ES-I3 (cell line): Measurements from ENCODE around the gene NEUROG2.
"Not testable (repeated sequence)": the region's sequence is repeated elsewhere in the genome, so short reads cannot be mapped to it uniquely, and the experiment has no call there.

Experiments used
- H3K36me3 ChIP-seq: 2 replicates; pipeline ENCODE4 v1.6.1; 2013; ENCODE audit warnings: mild to moderate bottlenecking, low read length, control low read depth, moderate library complexity; ENCODE audit not compliant: insufficient read depth
- H3K4me1 ChIP-seq: 2 replicates; pipeline ENCODE4 v1.6.1; 2013; ENCODE audit warnings: mild to moderate bottlenecking, control low read depth, low read length; ENCODE audit not compliant: insufficient read depth
- H3K9ac ChIP-seq: 2 replicates; pipeline ENCODE4 v1.6.1; 2013; ENCODE audit warnings: low read depth, mild to moderate bottlenecking, low read length, moderate library complexity
- H3K9me3 ChIP-seq: 2 replicates; pipeline ENCODE4 v1.6.1; 2013; ENCODE audit warnings: mild to moderate bottlenecking, low read length, moderate library complexity; ENCODE audit not compliant: control insufficient read depth, insufficient read depth

NEUROG2 gene

DNA sequence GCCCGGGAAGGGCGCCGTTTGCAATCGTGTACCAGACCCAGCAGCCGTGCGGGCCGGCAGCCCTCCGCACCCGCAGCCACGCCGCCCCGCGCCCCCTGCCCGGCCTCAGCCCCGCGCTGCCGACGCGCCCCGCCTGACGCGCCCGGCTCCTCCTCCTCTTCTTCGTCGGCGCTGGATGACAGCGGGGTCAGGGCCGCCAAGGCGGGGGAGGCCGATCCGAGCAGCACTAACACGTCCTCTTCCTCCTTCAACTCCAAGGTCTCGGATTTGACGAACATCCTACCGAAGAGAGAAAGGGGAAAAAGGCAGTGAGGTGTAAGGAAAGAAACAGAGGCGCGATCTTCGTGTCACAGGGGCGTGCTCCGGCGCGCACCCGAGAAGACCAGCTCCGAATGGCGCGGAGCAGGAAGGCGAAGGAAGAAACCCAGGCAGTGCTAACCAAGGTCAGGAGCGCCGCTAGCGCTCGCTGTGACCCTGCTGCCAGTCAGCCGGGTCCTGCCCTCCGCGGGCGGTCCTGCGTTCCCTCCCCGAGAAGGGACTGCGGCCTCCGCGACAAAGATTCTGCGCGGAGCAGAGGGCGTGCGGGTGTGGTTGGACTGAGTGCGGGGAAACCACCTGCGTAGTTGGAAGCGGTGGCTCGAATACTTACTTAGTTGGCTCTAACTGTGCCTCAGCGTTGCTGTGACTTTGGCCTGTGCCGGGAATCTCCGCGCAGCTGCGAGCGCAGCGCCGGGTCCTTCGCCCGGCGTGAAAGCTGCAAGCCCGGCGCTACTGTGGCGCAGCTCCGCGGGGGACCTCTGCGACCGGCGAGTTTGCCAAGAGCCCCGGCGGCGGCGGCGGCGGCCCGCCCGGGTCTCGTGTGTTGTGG is 548 bp downstream of the NEUROG2 start:
- Histone ChIP-seq H3K4me1 (peaks cover 9% of the 10 kb centered on the region), H3K9ac (peak overlapping the region; percentile 51; the same call in 1 of the 2 replicates), H3K36me3 (no peaks in the 10 kb centered on the region), H3K9me3 (no peaks in the 10 kb centered on the region)

DNA sequence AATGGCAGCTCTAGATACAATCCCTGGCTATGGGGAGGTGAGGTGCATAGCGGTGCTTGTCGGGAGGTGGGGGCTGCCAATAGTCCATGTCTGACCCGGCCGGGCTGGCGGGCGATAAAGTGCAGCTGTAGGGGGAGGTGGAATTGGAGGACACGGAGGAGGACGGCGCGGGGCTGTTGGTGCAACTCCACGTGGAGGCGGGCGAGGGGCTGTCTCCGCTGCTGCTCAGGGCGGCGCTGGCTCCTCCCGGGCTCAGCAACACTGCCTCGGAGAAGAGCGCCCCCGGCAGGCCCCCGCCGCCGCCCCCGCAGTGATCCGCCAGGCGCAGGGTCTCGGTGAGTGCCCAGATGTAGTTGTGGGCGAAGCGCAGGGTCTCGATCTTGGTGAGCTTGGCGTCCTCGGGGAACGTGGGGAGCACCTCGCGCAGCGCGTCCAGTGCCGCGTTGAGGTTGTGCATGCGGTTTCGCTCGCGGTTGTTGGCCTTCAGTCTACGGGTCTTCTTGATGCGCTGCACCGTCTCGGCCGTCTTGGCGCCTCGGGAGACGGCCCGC is 1.3 kb downstream of the NEUROG2 start:
- H3K9me3 ChIP-seq = no peaks in the 10 kb centered on the region
- no peaks in the 10 kb centered on the region for H3K36me3 ChIP-seq
- peaks cover 9% of the 10 kb centered on the region for H3K4me1 ChIP-seq
- H3K9ac ChIP-seq = peak overlapping the region; percentile 51; the same call in 1 of the 2 replicates

DNA sequence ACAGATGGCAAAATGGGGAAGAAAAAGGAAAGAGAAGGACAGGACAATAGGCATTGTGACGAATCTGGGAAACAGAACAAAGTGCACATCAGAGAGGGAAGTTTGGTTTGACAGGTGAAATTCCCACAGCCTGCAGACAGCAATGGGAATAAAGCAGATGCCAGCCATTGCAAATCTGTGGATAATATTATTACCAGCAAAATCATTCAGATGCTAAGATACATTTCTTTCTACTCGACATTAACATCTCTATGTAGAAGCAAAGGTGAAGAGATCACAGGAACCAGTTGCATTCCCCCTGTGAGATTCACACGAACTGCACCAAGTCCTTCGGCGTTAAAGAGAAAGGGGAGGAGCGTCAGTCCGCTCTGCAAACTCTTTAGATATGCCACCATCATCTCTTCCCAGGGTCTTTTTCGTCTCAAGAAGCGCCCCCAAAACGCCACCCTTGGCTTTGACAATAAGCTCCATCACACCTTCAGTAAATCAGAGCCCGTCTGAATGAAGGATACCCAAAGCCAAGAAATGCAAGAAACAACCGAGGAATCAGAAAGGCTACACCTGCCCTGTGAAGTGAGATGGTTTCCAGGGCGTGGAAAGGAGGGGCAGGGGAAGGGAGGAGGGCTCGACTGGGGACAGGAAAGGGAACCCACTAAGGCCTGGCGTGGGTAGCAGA is 1.9 kb downstream of the NEUROG2 start:
- Histone ChIP-seq H3K9me3 (no peaks in the 10 kb centered on the region), H3K9ac (peak overlapping the region; percentile 51; the same call in 1 of the 2 replicates), H3K36me3 (no peaks in the 10 kb centered on the region), H3K4me1 (peaks cover 6% of the 10 kb centered on the region; the same call in 1 of the 2 replicates)

DNA sequence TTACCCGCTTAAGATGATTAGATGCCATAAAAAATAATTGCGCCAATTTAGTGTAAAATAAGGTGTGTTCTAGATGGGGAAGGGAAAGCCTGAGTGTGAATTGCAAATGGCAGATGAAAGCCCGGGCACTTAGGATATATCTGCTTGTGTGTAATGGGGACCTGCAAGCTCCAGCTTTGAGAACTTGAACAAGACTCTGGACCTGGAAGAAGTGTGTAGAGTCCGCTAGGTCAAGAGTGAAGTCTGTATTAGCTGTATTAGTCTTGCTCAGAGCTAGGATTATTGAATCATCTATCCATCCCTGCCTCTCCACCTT is 4.2 kb downstream of the NEUROG2 start:
- H3K4me1 ChIP-seq = peaks cover 6% of the 10 kb centered on the region; the same call in 1 of the 2 replicates
- no peak overlapping the region for H3K9ac ChIP-seq
- no peaks in the 10 kb centered on the region for H3K9me3 ChIP-seq
- no peaks in the 10 kb centered on the region for H3K36me3 ChIP-seq

DNA sequence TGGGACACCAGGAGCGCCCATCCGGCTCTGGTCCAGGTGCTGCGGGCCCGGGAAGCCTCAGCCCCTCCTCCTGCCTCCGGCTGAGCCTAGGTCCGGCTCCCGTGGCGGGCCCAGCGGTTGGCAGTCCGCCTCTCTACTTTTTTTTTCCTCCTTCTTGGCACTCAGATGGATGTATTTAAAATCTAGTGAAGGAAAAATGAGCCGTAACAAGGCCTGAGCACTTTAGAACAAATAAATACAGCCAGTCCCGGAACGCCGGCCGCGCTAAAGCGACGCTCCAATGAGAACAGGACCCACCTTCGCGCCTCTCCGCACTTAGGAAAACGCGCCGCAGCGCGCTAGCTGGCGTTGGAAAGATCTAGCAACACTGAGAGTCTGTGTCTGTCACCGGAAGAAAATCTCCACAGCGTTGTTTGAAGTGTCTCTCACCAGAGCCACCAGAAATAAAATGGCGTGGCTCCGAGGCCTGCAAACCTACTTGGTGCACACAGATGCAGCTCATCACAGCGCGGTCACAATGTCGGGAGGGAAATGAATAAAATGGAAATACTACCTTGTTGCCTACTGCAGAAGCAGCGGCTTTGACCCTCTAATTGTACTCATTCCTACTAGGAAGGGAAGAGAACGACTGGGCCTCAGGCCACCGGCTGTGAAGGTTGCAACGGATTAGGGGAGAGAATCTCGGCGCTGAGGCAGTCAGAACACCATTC is 4.7 kb downstream of the NEUROG2 start:
- Histone ChIP-seq H3K4me1 (peaks cover 6% of the 10 kb centered on the region; the same call in 1 of the 2 replicates), H3K9ac (no peak overlapping the region; the same call in 1 of the 2 replicates), H3K36me3 (no peaks in the 10 kb centered on the region), H3K9me3 (no peaks in the 10 kb centered on the region)

DNA sequence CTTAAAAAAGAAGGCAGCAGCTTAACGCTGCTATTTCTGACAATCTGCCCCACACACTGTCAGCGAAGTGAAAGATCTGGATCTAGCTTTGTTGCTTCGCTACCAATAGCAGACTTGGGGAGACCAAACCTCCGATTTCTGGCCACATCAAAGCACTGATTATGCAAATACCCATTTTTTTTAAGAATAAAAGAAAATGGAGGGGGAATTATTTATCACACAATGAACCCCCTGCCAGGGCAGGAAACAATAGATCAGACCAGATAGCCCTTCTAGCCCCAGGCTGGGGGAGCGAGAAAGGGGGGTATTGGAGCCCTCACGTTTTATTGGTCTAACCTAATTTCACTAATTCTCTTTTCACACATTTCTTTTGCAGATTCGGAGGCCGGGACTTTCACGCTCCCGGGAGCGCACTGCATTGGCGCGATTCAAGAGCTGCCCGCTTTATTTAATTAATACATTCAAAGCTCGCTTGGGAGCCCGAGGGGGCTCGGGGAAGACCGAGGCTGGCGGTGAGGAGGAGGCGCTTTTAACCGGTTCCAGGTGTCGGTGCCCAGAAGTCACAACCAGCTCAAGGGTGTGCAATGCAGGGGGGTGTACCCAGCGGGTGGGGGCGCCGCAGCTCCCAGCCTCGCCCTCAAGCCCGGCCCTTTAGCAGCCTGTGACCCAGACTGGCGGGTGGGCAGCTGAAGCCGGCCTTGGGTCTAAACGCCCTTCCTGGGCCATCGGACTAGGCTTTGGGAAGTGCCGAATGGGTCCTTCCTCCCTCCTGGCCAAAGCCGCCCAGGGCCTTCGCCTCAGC is 5.5 kb downstream of the NEUROG2 start:
- Histone ChIP-seq H3K9me3 (no peaks in the 10 kb centered on the region), H3K9ac (peak overlapping the region; percentile 32; the same call in 1 of the 2 replicates), H3K36me3 (no peaks in the 10 kb centered on the region), H3K4me1 (peaks cover 6% of the 10 kb centered on the region; the same call in 1 of the 2 replicates)

DNA sequence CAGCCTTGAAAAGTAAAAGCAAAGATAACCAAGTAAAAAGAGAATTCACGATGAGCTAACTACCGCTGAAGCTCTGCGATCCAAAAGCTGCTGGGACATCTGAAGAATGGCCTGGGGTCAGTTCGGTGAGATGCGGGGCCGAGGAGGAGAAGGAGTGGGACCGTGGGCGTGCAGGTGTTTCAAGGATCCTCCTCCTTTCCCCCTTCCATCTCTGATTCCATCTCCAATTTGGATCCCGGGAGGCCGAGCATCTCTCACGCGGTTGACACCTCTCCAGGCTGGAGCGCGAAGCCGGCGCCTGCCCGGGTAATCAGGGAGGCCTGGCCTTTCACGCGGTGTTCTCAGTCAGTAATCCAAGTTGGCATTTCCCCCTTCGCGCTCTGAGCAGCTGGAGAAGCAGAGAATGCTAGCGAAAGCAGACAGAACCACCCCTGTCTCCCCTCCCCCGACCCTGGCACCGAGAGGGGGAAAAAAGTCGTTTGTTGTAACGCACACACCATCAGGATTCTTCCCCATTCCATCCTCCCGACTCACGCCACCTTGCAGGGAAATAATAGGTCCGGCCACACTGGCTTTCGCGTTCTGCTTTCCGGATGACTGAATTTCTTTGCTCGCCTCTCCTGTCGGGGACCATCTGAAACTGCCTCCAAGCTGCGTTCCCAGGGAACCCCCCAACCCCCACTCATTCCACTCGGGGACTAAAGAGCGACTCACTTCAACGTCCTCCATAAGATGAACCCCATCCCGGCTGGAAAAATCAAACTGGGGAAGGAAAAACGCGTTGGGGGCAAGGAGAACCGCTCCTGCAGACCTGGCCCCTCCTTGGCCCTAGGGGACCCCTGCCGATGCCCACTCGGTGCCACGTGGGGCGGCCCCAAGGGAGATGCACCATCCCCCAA is 6.5 kb downstream of the NEUROG2 start:
- H3K36me3 ChIP-seq = no peaks in the 10 kb centered on the region
- H3K4me1 ChIP-seq = peaks cover 6% of the 10 kb centered on the region; the same call in 1 of the 2 replicates
- H3K9ac ChIP-seq = peak overlapping the region; percentile 21; the same call in 1 of the 2 replicates
- no peaks in the 10 kb centered on the region for H3K9me3 ChIP-seq

DNA sequence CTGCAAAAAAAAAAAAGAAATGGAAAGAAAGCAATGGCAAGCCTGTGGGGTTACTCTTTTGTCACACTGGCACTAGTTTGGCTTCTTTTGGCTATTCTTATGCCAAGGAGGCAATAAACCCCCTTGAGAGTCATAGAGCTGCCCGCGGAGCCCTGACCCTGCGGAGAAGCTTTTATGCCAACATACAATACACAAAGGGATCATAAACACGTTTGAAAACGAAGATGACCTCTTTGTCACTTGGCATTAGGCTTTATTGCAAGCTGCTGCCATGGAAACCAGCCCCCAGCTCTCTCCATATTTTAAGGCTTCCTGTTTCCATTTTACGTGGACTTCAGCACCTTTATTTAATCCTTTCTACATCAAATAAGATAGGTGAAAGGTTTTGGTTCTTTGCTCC is 7.6 kb downstream of the NEUROG2 start:
- H3K9me3 ChIP-seq = no peaks in the 10 kb centered on the region
- no peak overlapping the region for H3K9ac ChIP-seq
- no peaks in the 10 kb centered on the region; the same call in 1 of the 2 replicates for H3K4me1 ChIP-seq
- H3K36me3 ChIP-seq = no peaks in the 10 kb centered on the region

DNA sequence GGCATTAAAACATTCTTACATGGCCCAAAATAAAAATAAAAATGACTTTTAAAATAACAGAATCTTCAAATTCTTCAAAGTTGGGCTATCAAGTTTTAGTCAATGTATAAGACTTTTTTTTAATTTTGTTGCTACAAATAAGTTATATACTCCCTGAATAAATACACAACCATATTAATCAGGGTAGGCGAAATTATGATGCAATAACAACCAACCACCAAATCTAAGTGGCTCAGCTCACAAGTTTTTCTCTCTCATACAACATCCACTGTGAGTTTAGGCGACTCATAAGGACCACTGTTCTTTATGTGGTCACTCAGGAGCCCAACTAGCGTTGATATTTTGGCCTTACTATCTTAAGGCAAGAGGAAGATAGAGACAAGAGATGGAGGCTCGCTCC is 11.2 kb downstream of the NEUROG2 start:
- Histone ChIP-seq H3K9me3 (no peaks in the 10 kb centered on the region), H3K4me1 (no peaks in the 10 kb centered on the region; the same call in 1 of the 2 replicates), H3K36me3 (no peaks in the 10 kb centered on the region), H3K9ac (no peak overlapping the region)

DNA sequence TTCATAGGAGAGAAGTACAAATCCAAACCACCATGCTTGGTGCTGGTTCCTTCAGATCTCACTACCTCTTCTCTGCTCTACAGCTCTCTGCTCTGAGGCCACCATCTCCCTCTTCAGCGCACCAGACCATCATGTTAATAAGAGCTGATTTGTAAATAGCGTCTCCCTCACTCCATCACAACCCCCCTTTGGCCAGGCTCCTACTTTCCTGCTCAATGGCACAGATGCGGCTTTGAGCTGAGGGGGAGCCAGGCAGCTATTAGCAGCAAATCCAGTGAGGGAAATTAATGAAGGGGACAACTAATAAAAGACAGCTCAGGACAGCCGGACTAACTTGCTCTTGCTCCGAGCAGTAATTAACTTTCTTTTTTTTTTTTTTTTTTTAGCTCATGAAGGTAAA is 13.1 kb downstream of the NEUROG2 start:
- no peaks in the 10 kb centered on the region for H3K36me3 ChIP-seq
- H3K9ac ChIP-seq = no peak overlapping the region
- H3K9me3 ChIP-seq = no peaks in the 10 kb centered on the region
- H3K4me1 ChIP-seq = no peaks in the 10 kb centered on the region

DNA sequence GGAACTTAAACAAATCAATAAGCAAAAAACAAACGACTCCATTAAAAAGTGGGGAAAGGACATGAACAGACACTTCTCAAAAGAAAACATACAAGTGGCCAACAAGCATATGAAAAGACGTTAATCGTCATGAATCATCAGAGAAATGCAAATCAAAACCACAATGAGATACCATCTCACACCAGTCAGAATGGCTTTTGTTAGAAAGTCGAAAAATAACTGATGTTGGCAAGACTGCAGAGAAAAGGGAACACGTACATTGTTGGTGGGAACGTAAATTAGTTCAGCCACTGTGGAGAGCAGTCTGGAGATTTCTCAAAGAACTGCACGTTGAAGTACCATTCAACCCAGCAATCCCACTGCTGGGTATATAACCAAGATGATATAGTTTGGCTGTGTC is 23.7 kb downstream of the NEUROG2 start:
- Histone ChIP-seq H3K9ac (no peak overlapping the region), H3K9me3 (peaks cover 13% of the 10 kb centered on the region), H3K36me3 (no peaks in the 10 kb centered on the region), H3K4me1 (no peaks in the 10 kb centered on the region)

DNA sequence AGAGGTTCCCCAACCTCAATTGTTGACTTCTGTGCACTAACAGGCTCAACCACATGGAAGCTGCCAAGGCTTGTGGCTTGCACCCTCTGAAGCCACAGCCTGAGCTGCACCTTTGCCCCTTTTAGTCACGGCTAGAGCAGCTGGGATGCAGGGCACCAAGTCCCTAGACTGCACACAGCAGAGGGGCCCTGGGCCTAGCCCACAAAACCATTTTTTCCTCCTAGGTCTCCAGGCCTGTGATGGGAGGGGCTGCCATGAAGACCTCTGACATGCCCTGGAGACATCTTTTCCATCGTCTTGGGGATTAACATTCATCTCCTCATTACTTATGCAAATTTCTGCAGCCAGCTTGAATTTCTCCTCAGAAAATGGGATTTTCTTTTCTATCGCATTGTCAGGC is 25.2 kb downstream of the NEUROG2 start:
- H3K4me1 ChIP-seq, H3K36me3 ChIP-seq, H3K9ac ChIP-seq: not testable (repeated sequence)
- H3K9me3 ChIP-seq = peaks cover 13% of the 10 kb centered on the region

DNA sequence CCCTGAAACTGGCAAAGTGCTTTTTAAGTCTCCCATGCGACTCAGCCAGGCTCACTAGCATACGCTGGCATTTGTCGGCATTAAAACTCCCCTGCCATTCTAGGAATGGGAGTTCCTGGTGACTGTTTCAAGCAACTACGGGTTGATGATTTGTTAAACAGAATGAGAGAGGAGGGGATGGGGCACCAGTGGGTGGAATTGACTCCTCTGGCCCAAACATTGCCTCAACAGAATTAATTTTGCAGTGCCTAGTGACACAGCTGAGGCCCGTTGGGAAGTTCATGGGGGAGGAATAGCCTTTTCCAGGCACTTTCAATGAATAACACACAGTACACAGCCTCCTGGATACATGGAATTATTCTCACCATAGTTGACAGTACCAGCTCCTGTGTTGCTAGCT is 30.1 kb downstream of the NEUROG2 start:
- H3K9me3 ChIP-seq = peaks cover 10% of the 10 kb centered on the region
- no peak overlapping the region for H3K9ac ChIP-seq
- no peaks in the 10 kb centered on the region for H3K4me1 ChIP-seq
- no peaks in the 10 kb centered on the region for H3K36me3 ChIP-seq
